OCI-LY7 (cell line): Measurements from ENCODE around the gene SLC9A9. TPM values are rescaled to one million over a fixed set of nuclear protein-coding genes. Genes with fewer than 3 reads are reported as not detected.

Experiments used
- BruUV-seq: library from RNA; stranded (reverse); fragments of 400-500 nt; replicated peaks from 2 replicates; lab custom pipeline; 2021; lab: Mats Ljungman, UMichigan
- CTCF ChIA-PET: fragments of 300-600 bp; sonication (Branson Sonifier 250); formaldehyde crosslinking; loops from one replicate; lab custom pipeline; 2022; ENCODE audit warnings: antibody characterized with exemption; ENCODE audit not compliant: unreplicated experiment; lab: Charles Lee
- POLR2A ChIA-PET: fragments of 300-600 bp; sonication (Branson Sonifier 250); formaldehyde crosslinking; loops from one replicate; lab custom pipeline; 2022; ENCODE audit warnings: antibody characterized with exemption; lab: Charles Lee
- DNase-seq: peaks from one replicate; pipeline ENCODE4 v3.0.0-alpha.2; 2015; ENCODE audit warnings: low spot score
- H2AFZ ChIP-seq: fragments of 200-600 bp; sonication (generic), shearing (Covaris generic); 2 replicates; pipeline ENCODE4 v1.6.1; 2014; ENCODE audit warnings: mild to moderate bottlenecking, antibody characterized with exemption, low read length, moderate library complexity
- H3K27ac ChIP-seq: fragments of 200-600 bp; sonication (generic); 2 replicates; pipeline ENCODE4 v1.5.1; 2014; ENCODE audit warnings: mixed run types, low read depth, mild to moderate bottlenecking, moderate library complexity, low read length, inconsistent platforms; ENCODE audit not compliant: poor library complexity, severe bottlenecking
- H3K36me3 ChIP-seq: fragments of 200-600 bp; sonication (generic); 2 replicates; pipeline ENCODE4 v1.6.1; 2014; ENCODE audit warnings: mild to moderate bottlenecking, antibody characterized with exemption, low read length, moderate library complexity, mixed read lengths; ENCODE audit not compliant: insufficient read depth
- H3K4me1 ChIP-seq: fragments of 200-600 bp; sonication (generic); 2 replicates; pipeline ENCODE4 v1.5.1; 2014; ENCODE audit warnings: mild to moderate bottlenecking, low read length; ENCODE audit not compliant: insufficient read depth, poor library complexity, severe bottlenecking
- H3K4me2 ChIP-seq: fragments of 200-600 bp; sonication (generic); 2 replicates; pipeline ENCODE4 v1.6.1; 2014; ENCODE audit warnings: mild to moderate bottlenecking, low read length
- H3K4me3 ChIP-seq: fragments of 200-600 bp; sonication (generic); 2 replicates; pipeline ENCODE4 v1.5.1; 2014; ENCODE audit warnings: mild to moderate bottlenecking, low read depth, low read length; ENCODE audit not compliant: poor library complexity, severe bottlenecking
- H3K79me2 ChIP-seq: fragments of 200-600 bp; sonication (generic); 2 replicates; pipeline ENCODE4 v1.6.1; 2016; ENCODE audit warnings: low read depth, mild to moderate bottlenecking, low read length, moderate library complexity, mixed read lengths; ENCODE audit not compliant: insufficient read depth
- H3K9me2 ChIP-seq: fragments of 200-600 bp; sonication (generic); 2 replicates; pipeline ENCODE4 v1.6.1; 2016; ENCODE audit warnings: mild to moderate bottlenecking, low read length, mixed read lengths; ENCODE audit not compliant: insufficient read depth
- H3K9me3 ChIP-seq: fragments of 200-600 bp; sonication (generic); 2 replicates; pipeline ENCODE4 v1.6.1; 2014; ENCODE audit warnings: mild to moderate bottlenecking, mixed run types, low read length, mixed read lengths
- H4K20me1 ChIP-seq: fragments of 200-600 bp; sonication (generic); 2 replicates; pipeline ENCODE4 v1.6.1; 2014; ENCODE audit warnings: mild to moderate bottlenecking, antibody characterized with exemption, low read length, moderate library complexity, mixed read lengths; ENCODE audit not compliant: insufficient read depth
- CTCF ChIP-seq: fragments of 200-600 bp; sonication (generic); conservative IDR thresholded peaks from 2 replicates; pipeline ENCODE4 v1.5.1; 2014; ENCODE audit warnings: mild to moderate bottlenecking, antibody characterized with exemption, low read length, moderate library complexity, mixed read lengths
- EZH2phosphoT487 ChIP-seq: fragments of 200-600 bp; sonication (generic); IDR thresholded peaks from 2 replicates; pipeline ENCODE4 v1.6.1; 2018; ENCODE audit warnings: low read depth, borderline replicate concordance, mild to moderate bottlenecking, mixed run types, antibody characterized with exemption, low read length, moderate library complexity, mixed read lengths
- intact Hi-C: fragments of 100-400 bp; cut with micrococcal nuclease; formaldehyde crosslinking; loops from one replicate; pipeline ENCODE4 v1.10.0; 2022; ENCODE audit not compliant: unreplicated experiment
- total RNA-seq, 2 experiments: library from RNA; depleted of rRNA in 1 of 2; stranded (reverse); fragments of >200 nt in 1 of 2; shearing (Covaris generic) in 1 of 2; gene quantifications; 2 replicates each; pipeline ENCODE4 v1.2.3, GENCODE V29; 2014 to 2022

Gene SLC9A9
- total RNA-seq, 2 experiments from 2014 or later, result 9.3 to 14.8 TPM

- TF ChIP-seq EZH2phosphoT487, result no peak
- no peak for TF ChIP-seq CTCF
- Histone ChIP-seq H3K4me3 (no peak overlapping the region), H3K4me1 (no peaks in the 10 kb centered on the region), H3K36me3 (no peaks in the 10 kb centered on the region), H4K20me1 (no peaks in the 10 kb centered on the region), H3K27ac (no peak overlapping the region), H3K9me2 (no peaks in the 10 kb centered on the region), H3K4me2 (no peak overlapping the region), H3K9me3 (no peaks in the 10 kb centered on the region), H3K79me2 (no peaks in the 10 kb centered on the region), H2AFZ (no peak overlapping the region)
- intact Hi-C loops, result no loop called here
- CTCF ChIA-PET, result no interaction called here
- POLR2A ChIA-PET, result interaction anchor here (0.7 to 1.2 kb wide), 2 partner anchors 9 to 43 kb away, joined by 3 to 4 read pairs; no protein-coding TSS in a partner anchor
- no TSS peak for BruUV-seq
- DNase-seq, result no peak
Observed at GRCh38 chr3:143243686-143244085, 604.6 kb downstream of the SLC9A9 start.

DNA sequence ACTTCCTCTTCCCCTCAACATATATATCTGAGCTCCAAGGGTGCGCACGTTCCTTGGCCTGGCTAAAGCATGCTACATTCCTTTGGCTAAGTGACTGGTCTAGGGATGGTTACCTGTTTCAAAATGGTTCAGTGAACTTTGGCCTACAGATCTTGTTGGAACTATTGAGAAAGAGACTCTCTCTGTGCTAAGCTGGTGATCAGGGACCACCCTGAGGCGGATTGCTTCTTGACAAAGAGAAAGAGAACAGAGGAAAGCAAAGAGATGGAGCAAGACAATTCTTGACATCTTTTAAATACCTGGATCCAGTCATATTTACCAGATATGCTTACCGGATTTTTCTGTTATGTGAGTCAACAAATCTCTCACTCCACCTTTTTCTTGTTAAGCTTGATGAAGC is 605.6 kb downstream of the SLC9A9 start:
- TF ChIP-seq CTCF (no peak), EZH2phosphoT487 (no peak)
- ChIA-PET CTCF (no interaction called here), POLR2A (interaction anchor here (0.5 kb wide), 2 partner anchors 47 to 716 kb away, joined by 3 read pairs; no protein-coding TSS in a partner anchor)
- no peaks in the 10 kb centered on the region for H3K9me2 ChIP-seq
- H3K4me2 ChIP-seq, result no peak overlapping the region
- BruUV-seq, result no TSS peak
- H3K4me1 ChIP-seq, result no peaks in the 10 kb centered on the region
- intact Hi-C loops, result no loop called here
- no peak overlapping the region for H2AFZ ChIP-seq
- DNase-seq, result no peak
- H3K9me3 ChIP-seq, result no peaks in the 10 kb centered on the region
- H3K36me3 ChIP-seq, result no peaks in the 10 kb centered on the region
- H3K4me3 ChIP-seq, result no peak overlapping the region
- H3K79me2 ChIP-seq, result no peaks in the 10 kb centered on the region
- no peaks in the 10 kb centered on the region for H4K20me1 ChIP-seq
- H3K27ac ChIP-seq, result no peak overlapping the region

GRCh38 chr3:143242101-143242500 is 606.2 kb downstream of the SLC9A9 start:
- H2AFZ ChIP-seq, result no peak overlapping the region
- intact Hi-C loops, result no loop called here
- CTCF ChIA-PET, result no interaction called here
- no peaks in the 10 kb centered on the region for H3K9me3 ChIP-seq
- no peaks in the 10 kb centered on the region for H3K79me2 ChIP-seq
- no peaks in the 10 kb centered on the region for H3K4me1 ChIP-seq
- no peaks in the 10 kb centered on the region for H3K9me2 ChIP-seq
- POLR2A ChIA-PET, result interaction anchor here (0.5 kb wide), 1 partner anchor 715 kb away, joined by 3 read pairs; no protein-coding TSS in a partner anchor
- no peak overlapping the region for H3K4me2 ChIP-seq
- H3K27ac ChIP-seq, result no peak overlapping the region
- no peak for DNase-seq
- no TSS peak for BruUV-seq
- no peak overlapping the region for H3K4me3 ChIP-seq
- no peaks in the 10 kb centered on the region for H3K36me3 ChIP-seq
- H4K20me1 ChIP-seq, result no peaks in the 10 kb centered on the region
- TF ChIP-seq EZH2phosphoT487, result no peak
- TF ChIP-seq CTCF, result no peak
